NCI-H345 treated with DMSO at 0.1 percent for 48 hours (cell line): Measurements from ENCODE around the gene DIP2A.
"Not testable (repeated sequence)": the region's sequence is repeated elsewhere in the genome, so short reads cannot be mapped to it uniquely, and the experiment has no call there.

ENCODE experiments used
- DNase-seq: peaks from one replicate; lab custom pipeline; 2025; ENCODE audit not compliant: unreplicated experiment; lab: John Stamatoyannopoulos, UW

DIP2A gene

GRCh38 chr21:46577786-46578185 lies 119.1 kb downstream of the DIP2A start:
- not testable (repeated sequence) for DNase-seq

- DNase-seq, result not testable (repeated sequence)
These were observed 120.7 kb downstream of the DIP2A start for GRCh38 chr21:46579394-46579793.

GRCh38 chr21:46581780-46582307 lies 123.2 kb downstream of the DIP2A start:
- no peak for DNase-seq

- DNase-seq, result peak; percentile 42
These were observed 126.7 kb downstream of the DIP2A start for GRCh38 chr21:46585191-46585953.

- no peak for DNase-seq
These were observed 135.6 kb downstream of the DIP2A start for GRCh38 chr21:46594276-46594675.

GRCh38 chr21:46596201-46596600 lies 137.5 kb downstream of the DIP2A start:
- no peak for DNase-seq

GRCh38 chr21:46597031-46597430 lies 138.3 kb downstream of the DIP2A start:
- no peak for DNase-seq

GRCh38 chr21:46597896-46598343 lies 139.2 kb downstream of the DIP2A start:
- DNase-seq, result no peak

GRCh38 chr21:46598581-46599572 lies 140.2 kb downstream of the DIP2A start:
- no peak for DNase-seq

- DNase-seq, result no peak
These were observed 141.6 kb downstream of the DIP2A start for GRCh38 chr21:46600305-46600704.

- no peak for DNase-seq
These were observed 142.3 kb downstream of the DIP2A start for GRCh38 chr21:46600978-46601377.

- DNase-seq, result no peak
These were observed 144.5 kb downstream of the DIP2A start for GRCh38 chr21:46603228-46603627.

GRCh38 chr21:46604329-46604974 lies 145.8 kb downstream of the DIP2A start:
- DNase-seq, result no peak

GRCh38 chr21:46604975-46605766 lies 146.5 kb downstream of the DIP2A start, which contains the start of gene S100B:
S100B (minus strand) TSS chr21:46605082; CDS start chr21:46602415, 2,667 bp downstream.
- DNase-seq, result no peak

GRCh38 chr21:46605767-46606426 lies 147.2 kb downstream of the DIP2A start:
- DNase-seq, result no peak

GRCh38 chr21:46606427-46606813 lies 147.7 kb downstream of the DIP2A start:
- DNase-seq, result no peak

- DNase-seq, result no peak
These were observed 148.9 kb downstream of the DIP2A start for GRCh38 chr21:46607636-46608035.

- no peak for DNase-seq
These were observed 150.0 kb downstream of the DIP2A start for GRCh38 chr21:46608672-46609111.

- DNase-seq, result no peak
These were observed 151.5 kb downstream of the DIP2A start for GRCh38 chr21:46610018-46610701.
